Activated CD4-positive, alpha-beta T cell treated with anti-CD3 and anti-CD28 coated beads for 4 hours (primary cell): ENCODE results near the gene IPO11.
"Not testable (repeated sequence)": the region's sequence is repeated elsewhere in the genome, so short reads cannot be mapped to it uniquely, and the experiment has no call there.

Experiments used
- DNase-seq, 2 donors: peaks; one replicate each; pipeline ENCODE4 v3.0.0-alpha.2; 2020

IPO11 gene

DNA sequence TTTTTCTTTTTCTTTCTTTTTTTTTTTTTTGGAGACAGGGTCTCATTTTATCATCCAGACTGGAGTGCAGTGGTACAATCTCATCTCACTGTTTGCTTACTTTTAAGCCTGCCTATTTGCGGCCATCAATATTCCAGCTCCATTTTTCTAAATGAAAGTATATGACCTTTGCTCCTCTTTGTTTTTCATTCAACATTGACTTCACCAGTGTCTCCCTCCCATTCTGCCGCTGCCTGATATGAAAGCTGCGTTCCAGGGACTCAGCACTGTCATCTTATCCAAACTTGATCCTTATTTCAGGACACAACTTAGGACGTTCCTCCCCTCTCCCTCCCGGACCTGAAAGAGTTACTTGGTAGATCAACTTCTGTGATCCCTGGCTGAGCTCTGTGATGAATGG is 239.7 kb downstream of the IPO11 start:
- no peak for DNase-seq

- DNase-seq = no peak
Observed at GRCh38 chr5:62653001-62653863, 240.7 kb downstream of the IPO11 start.

DNA sequence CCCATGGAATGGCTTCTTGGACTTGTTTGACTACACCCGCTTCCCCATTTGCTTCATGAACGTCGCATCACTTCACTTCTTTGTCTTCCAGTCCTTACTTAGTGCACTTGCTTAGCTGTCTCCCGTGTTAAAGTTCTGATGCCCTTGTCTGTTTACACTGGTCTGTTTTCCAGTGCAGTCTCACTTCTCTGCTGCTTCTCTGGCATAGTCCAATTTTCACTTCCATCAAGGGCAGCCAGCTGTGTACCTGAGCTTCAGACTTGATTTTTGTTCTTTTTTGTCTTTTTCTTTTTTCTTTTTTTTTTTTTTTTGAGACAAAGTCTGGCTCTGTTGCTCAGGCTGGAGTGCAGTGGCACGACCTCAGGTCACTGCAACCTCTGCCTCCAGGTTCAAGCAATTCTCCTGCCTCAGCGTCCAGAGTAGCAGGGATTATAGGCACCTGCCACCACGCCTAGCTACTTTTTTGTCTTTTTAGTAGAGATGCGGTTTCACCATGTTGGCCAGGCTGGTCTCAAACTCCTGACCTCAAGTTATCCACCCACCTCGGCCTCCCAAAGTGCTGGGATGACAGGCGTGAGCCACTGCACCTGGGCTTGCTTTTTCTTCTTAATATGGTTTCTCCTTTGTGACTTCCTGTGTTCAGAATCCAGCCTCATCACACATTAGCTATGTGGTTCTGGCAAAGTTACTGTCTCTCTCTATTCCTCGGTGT is 241.5 kb downstream of the IPO11 start:
- DNase-seq = no peak

- not testable (repeated sequence) for DNase-seq
Observed at GRCh38 chr5:62657772-62658171, 245.2 kb downstream of the IPO11 start.

- no peak for DNase-seq
Observed at GRCh38 chr5:62661126-62661525, 248.6 kb downstream of the IPO11 start.

GRCh38 chr5:62662521-62662920 is 250.0 kb downstream of the IPO11 start:
- no peak for DNase-seq

DNA sequence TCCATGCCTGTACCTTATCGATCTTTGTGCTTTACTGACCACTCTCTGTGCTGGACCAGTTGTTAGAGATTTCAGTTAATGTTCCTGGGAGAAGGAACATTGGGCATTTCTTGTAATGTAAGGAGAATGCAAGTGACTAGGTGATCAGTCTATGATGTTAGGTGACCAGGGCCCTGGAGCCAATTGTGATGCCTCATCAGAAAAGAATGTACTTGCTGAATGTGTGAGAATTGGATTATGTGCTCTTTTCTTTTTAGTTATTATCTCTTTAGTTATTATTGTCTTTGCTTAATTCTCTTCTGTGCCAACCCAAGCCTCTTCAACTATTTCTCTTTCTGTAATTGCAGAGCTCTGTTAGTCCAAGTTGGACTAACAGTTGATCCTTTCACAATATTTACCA is 258.9 kb downstream of the IPO11 start:
- no peak for DNase-seq

DNA sequence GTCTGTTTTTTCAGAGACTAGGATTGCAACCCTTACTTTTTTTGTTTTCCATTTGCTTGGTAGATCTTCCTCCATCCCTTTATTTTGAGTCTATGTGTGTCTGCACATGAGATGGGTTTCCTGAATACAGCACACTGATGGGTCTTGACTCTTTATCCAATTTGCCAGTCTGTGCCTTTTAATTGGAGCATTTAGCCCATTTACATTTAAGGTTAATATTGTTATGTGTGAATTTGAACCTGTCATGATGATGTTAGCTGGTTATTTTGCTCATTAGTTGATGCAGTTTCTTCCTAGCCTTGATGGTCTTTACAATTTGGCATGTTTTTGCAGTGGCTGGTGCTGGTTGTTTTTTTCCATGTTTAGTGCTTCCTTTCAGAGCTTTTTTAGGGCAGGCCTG is 264.0 kb downstream of the IPO11 start:
- DNase-seq = not testable (repeated sequence)
